Measurements from ENCODE around the gene SUCLG1. TPM values are rescaled to one million over a fixed set of nuclear protein-coding genes. Genes with fewer than 3 reads are reported as not detected.

SUCLG1 gene
- total and polyA plus RNA-seq, 2 of the 4 experiments (the other 2 are of a cell fraction) = 50.5 to 52.7 TPM

DNA sequence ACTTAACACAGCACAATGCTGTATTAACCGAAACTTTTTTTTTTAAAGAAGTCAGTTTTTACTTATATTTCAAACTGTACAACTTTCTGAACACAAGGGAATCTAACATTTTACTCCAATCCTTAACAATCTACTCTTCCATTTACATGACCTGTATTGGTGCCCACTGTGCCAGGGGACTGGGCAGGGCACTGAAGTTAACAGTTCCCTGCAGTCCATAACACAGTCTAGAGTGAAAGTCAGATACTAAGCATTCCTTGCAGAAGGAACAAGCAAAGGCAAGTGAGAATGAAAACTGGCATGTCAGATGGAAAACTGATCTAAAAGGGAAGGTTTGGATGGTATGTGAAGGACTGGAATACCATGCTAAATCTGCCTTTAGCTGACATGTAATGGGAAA is 29.8 kb downstream of the SUCLG1 start:
- Histone ChIP-seq H3K9me1 (ENCODE audit: insufficient read depth, low read length) (peaks cover 3% of the 10 kb centered on the region; the same call in 1 of the 2 replicates), H3K14ac (replicated peaks; ENCODE audit: low read depth, low read length) (no peak overlapping the region), H4K20me1 (ENCODE audit: insufficient read depth, low read length) (no peaks in the 10 kb centered on the region), H3K9ac (ENCODE audit: low read depth, low read length) (no peak overlapping the region), H4K5ac (ENCODE audit: low read depth, low read length) (no peak overlapping the region), H3K79me1 (ENCODE audit: low read depth in 1 of 2, low read length in 2 of 2) (peaks cover 0 to 6% of the 10 kb centered on the region in 2 experiments; a peak in 2 of 4 replicates), H3K9me3 (ENCODE audit: control insufficient read depth, insufficient read depth, low read length) (no peaks in the 10 kb centered on the region), H4K91ac (ENCODE audit: insufficient read depth, low read depth, low read length) (no peak overlapping the region), H3K4ac (ENCODE audit: low read depth, low read length) (no peak overlapping the region), H3K23ac (ENCODE audit: low read depth, low read length) (no peak overlapping the region), H2BK15ac (ENCODE audit: low read depth, low read length) (no peak overlapping the region), H3K56ac (ENCODE audit: extremely low read depth, insufficient read depth, low read length) (no peak overlapping the region), H4K8ac (ENCODE audit: low read depth in 2 of 2, low read length in 2 of 2) (no peak overlapping the region), H2BK5ac (ENCODE audit: low read depth, low read length, poor library complexity, severe bottlenecking) (no peak overlapping the region), H2BK20ac (ENCODE audit: low read depth, low read length) (no peak overlapping the region), H3K18ac (ENCODE audit: low read depth, low read length) (no peak overlapping the region), H3K27me3 (ENCODE audit: control insufficient read depth, insufficient read depth, low read length) (no peaks in the 10 kb centered on the region), H3K4me3 (ENCODE audit: insufficient read depth, low read depth, low read length) (no peak overlapping the region), H2BK120ac (ENCODE audit: low read depth, low read length) (no peak overlapping the region), H3K4me1 (ENCODE audit: control insufficient read depth, insufficient read depth, low read length) (peaks cover 4% of the 10 kb centered on the region), H3K27ac (ENCODE audit: insufficient read depth, low read length) (no peak overlapping the region), H2AFZ (replicated peaks; ENCODE audit: low read length, poor library complexity) (no peak overlapping the region), H2AK5ac (ENCODE audit: low read depth, low read length) (no peak overlapping the region), H3K36me3 (ENCODE audit: control insufficient read depth, insufficient read depth, low read length) (peaks cover 19% of the 10 kb centered on the region), H2AK9ac (replicated peaks; ENCODE audit: low read depth, low read length, poor library complexity) (no peak overlapping the region), H3K4me2 (ENCODE audit: low read depth, low read length) (no peak overlapping the region)
- dilution Hi-C loops (cut with HindIII; ENCODE audit: low sequenced_read_pairs, unreplicated experiment) (no loop called here), in situ Hi-C loops (cut with MboI; ENCODE audit: low sequenced_read_pairs) (no loop called here), intact Hi-C loops (cut with micrococcal nuclease) (no loop called here)
- no TSS peak for BruUV-seq (replicated peaks)
- TF ChIP-seq POLR2A (IDR thresholded peaks at IDR 0.05; ENCODE audit: low read depth, low read length) (no peak), SMC3 (IDR thresholded peaks at IDR 0.05; ENCODE audit: low read depth, low read length) (no peak), RFX5 (IDR thresholded peaks at IDR 0.05; ENCODE audit: low read depth, low read length) (no peak), MAZ (IDR thresholded peaks at IDR 0.05; ENCODE audit: borderline replicate concordance, low read depth, low read length) (no peak), CHD1 (IDR thresholded peaks at IDR 0.05; ENCODE audit: low read depth, low read length) (no peak), NFE2L2 (IDR thresholded peaks at IDR 0.05; ENCODE audit: low read depth, low read length) (no peak), BHLHE40 (IDR thresholded peaks at IDR 0.05; ENCODE audit: low read depth, low read length) (no peak), RAD21 (IDR thresholded peaks at IDR 0.05; ENCODE audit: low read length) (no peak), RCOR1 (IDR thresholded peaks at IDR 0.05; ENCODE audit: insufficient replicate concordance, low read length) (no peak), MXI1 (IDR thresholded peaks at IDR 0.05; ENCODE audit: borderline replicate concordance, low read depth, low read length) (no peak), CEBPB (IDR thresholded peaks at IDR 0.05; ENCODE audit: low read depth, low read length) (no peak), MAFK (IDR thresholded peaks at IDR 0.05; ENCODE audit: low read depth, low read length) (no peak)
- TF ChIP-seq, protein P1, sequence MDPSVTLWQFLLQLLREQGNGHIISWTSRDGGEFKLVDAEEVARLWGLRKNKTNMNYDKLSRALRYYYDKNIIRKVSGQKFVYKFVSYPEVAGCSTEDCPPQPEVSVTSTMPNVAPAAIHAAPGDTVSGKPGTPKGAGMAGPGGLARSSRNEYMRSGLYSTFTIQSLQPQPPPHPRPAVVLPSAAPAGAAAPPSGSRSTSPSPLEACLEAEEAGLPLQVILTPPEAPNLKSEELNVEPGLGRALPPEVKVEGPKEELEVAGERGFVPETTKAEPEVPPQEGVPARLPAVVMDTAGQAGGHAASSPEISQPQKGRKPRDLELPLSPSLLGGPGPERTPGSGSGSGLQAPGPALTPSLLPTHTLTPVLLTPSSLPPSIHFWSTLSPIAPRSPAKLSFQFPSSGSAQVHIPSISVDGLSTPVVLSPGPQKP (IDR thresholded peaks at IDR 0.05; ENCODE audit: borderline replicate concordance, low read depth, low read length) = no peak
- TF ChIP-seq, protein P2, sequence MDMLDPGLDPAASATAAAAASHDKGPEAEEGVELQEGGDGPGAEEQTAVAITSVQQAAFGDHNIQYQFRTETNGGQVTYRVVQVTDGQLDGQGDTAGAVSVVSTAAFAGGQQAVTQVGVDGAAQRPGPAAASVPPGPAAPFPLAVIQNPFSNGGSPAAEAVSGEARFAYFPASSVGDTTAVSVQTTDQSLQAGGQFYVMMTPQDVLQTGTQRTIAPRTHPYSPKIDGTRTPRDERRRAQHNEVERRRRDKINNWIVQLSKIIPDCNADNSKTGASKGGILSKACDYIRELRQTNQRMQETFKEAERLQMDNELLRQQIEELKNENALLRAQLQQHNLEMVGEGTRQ (IDR thresholded peaks at IDR 0.05; ENCODE audit: low read depth, low read length) = no peak
- POLR2A ChIA-PET (ENCODE audit: unreplicated experiment) = no interaction called here
- ATAC-seq (ENCODE audit: low read depth) (no peak), DNase-seq (no peak)
- WGBS, 2 experiments (ENCODE audit: extremely low coverage in 2 of 2, insufficient read length in 1 of 2) = 100% methylated on average over 1 of the region's 1 CpG; no CpG with 5 or more reads in 1 of the 2 experiments
- CTCF ChIA-PET = no interaction called here

Measured in IMR-90 (cell line).